Measurements from ENCODE around the gene NEURL1. TPM values are rescaled to one million over a fixed set of nuclear protein-coding genes. Genes with fewer than 3 reads are reported as not detected.

The NEURL1 gene
- total RNA-seq, 1 experiment from 2014 or later, result 4.8 TPM

GRCh38 chr10:103578782-103579382 is 85.4 kb downstream of the NEURL1 start:
- Histone ChIP-seq H3K4me2 (no peak overlapping the region), H3K27ac (no peak overlapping the region), H3K36me3 (ENCODE audit: low read depth) (no peaks in the 10 kb centered on the region), H3K4me3 (no peak overlapping the region), H3K9me3 (ENCODE audit: insufficient read depth, low read depth) (no peaks in the 10 kb centered on the region), H2AFZ (no peak overlapping the region), H3K9me2 (ENCODE audit: insufficient read depth) (no peaks in the 10 kb centered on the region), H3K79me2 (ENCODE audit: low read depth) (no peaks in the 10 kb centered on the region), H3K4me1 (replicated peaks; ENCODE audit: insufficient read depth) (no peaks in the 10 kb centered on the region), H3K27me3 (ENCODE audit: insufficient read depth, low read depth) (no peaks in the 10 kb centered on the region), H4K20me1 (ENCODE audit: insufficient read depth) (no peaks in the 10 kb centered on the region), H3F3A (ENCODE audit: insufficient read depth, low read depth) (no peaks in the 10 kb centered on the region)
- no peak for TF ChIP-seq CTCF (conservative IDR thresholded peaks at IDR 0.05)
- no peak for TF ChIP-seq EZH2 (IDR thresholded peaks at IDR 0.05; ENCODE audit: low read depth)
- intact Hi-C loops (cut with micrococcal nuclease; ENCODE audit: unreplicated experiment), result no loop called here
- CTCF ChIA-PET, result no interaction called here
- no peak for DNase-seq
- BruUV-seq (replicated peaks), result no TSS peak
- POLR2A ChIA-PET (ENCODE audit: unreplicated experiment), result no interaction called here

GRCh38 chr10:103580011-103580410 is 86.5 kb downstream of the NEURL1 start:
- CTCF ChIA-PET, result no interaction called here
- BruUV-seq (replicated peaks), result no TSS peak
- intact Hi-C loops (cut with micrococcal nuclease; ENCODE audit: unreplicated experiment), result no loop called here
- H3K79me2 ChIP-seq (ENCODE audit: low read depth), result no peaks in the 10 kb centered on the region
- no peak overlapping the region for H2AFZ ChIP-seq
- H3K27me3 ChIP-seq (ENCODE audit: insufficient read depth, low read depth), result no peaks in the 10 kb centered on the region
- DNase-seq, result no peak
- no peak overlapping the region for H3K27ac ChIP-seq
- TF ChIP-seq EZH2 (IDR thresholded peaks at IDR 0.05; ENCODE audit: low read depth) (no peak), CTCF (conservative IDR thresholded peaks at IDR 0.05) (no peak)
- POLR2A ChIA-PET (ENCODE audit: unreplicated experiment), result no interaction called here
- H3K9me3 ChIP-seq (ENCODE audit: insufficient read depth, low read depth), result no peaks in the 10 kb centered on the region
- no peaks in the 10 kb centered on the region for H3K9me2 ChIP-seq (ENCODE audit: insufficient read depth)
- H3K4me1 ChIP-seq (replicated peaks; ENCODE audit: insufficient read depth), result no peaks in the 10 kb centered on the region
- H3K4me2 ChIP-seq, result no peak overlapping the region
- no peaks in the 10 kb centered on the region for H3K36me3 ChIP-seq (ENCODE audit: low read depth)
- no peaks in the 10 kb centered on the region for H4K20me1 ChIP-seq (ENCODE audit: insufficient read depth)
- H3F3A ChIP-seq (ENCODE audit: insufficient read depth, low read depth), result no peaks in the 10 kb centered on the region
- no peak overlapping the region for H3K4me3 ChIP-seq

GRCh38 chr10:103580430-103580829 is 86.9 kb downstream of the NEURL1 start:
- TF ChIP-seq EZH2 (IDR thresholded peaks at IDR 0.05; ENCODE audit: low read depth), result no peak
- TF ChIP-seq CTCF (conservative IDR thresholded peaks at IDR 0.05), result no peak
- CTCF ChIA-PET, result no interaction called here
- no peak overlapping the region for H3K4me3 ChIP-seq
- no peaks in the 10 kb centered on the region for H3K9me2 ChIP-seq (ENCODE audit: insufficient read depth)
- POLR2A ChIA-PET (ENCODE audit: unreplicated experiment), result interaction anchor here (0.7 kb wide), 1 partner anchor 189 kb away, joined by 7 read pairs; no protein-coding TSS in a partner anchor
- no peaks in the 10 kb centered on the region for H3K4me1 ChIP-seq (replicated peaks; ENCODE audit: insufficient read depth)
- H4K20me1 ChIP-seq (ENCODE audit: insufficient read depth), result no peaks in the 10 kb centered on the region
- no peaks in the 10 kb centered on the region for H3K27me3 ChIP-seq (ENCODE audit: insufficient read depth, low read depth)
- H3K9me3 ChIP-seq (ENCODE audit: insufficient read depth, low read depth), result no peaks in the 10 kb centered on the region
- no peak overlapping the region for H3K27ac ChIP-seq
- no peak overlapping the region for H2AFZ ChIP-seq
- H3F3A ChIP-seq (ENCODE audit: insufficient read depth, low read depth), result no peaks in the 10 kb centered on the region
- H3K4me2 ChIP-seq, result no peak overlapping the region
- BruUV-seq (replicated peaks), result no TSS peak
- DNase-seq, result no peak
- H3K36me3 ChIP-seq (ENCODE audit: low read depth), result no peaks in the 10 kb centered on the region
- no peaks in the 10 kb centered on the region for H3K79me2 ChIP-seq (ENCODE audit: low read depth)
- intact Hi-C loops (cut with micrococcal nuclease; ENCODE audit: unreplicated experiment), result no loop called here
